Activated T-cell treated with anti-CD3 and anti-CD28 coated beads for 24 hours (primary cell): ENCODE results near the gene RLBP1.

Experiments used
- DNase-seq: peaks from one replicate; pipeline ENCODE4 v3.0.0-alpha.2; 2020; ENCODE audit warnings: low read depth

The RLBP1 gene

DNA sequence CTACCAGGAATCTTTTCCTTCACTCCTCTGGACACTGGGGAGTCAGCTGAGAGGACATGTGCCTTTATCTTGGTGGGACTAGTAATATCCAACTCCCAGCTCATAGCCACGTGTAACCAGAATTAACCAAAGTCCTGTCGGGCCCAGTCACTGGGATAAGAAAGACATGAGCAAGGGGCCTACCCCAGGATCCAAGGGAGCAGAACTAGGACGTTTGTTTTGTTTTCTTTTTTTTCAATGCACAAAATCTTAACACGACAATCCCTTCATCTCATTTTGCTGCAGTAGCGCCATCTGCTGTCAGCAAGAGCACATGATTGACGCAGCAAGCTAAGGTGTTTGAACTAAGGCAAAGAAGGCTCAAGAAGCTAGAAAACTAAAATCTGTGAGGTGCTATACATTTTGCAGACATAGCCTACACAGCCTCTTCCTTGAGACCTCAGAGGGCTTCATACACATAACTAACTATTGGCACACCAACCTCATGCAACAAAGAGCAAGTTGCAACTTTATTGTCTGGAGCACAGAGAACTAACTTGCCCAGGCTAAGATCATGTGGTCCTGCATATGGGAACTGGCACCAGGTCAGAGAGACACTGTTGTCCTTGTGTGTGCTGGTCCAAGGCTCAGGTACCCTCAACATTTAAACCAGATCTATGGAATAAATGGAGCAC, 43.6 kb downstream of the RLBP1 start:
- DNase-seq, result peak; percentile 52

DNA sequence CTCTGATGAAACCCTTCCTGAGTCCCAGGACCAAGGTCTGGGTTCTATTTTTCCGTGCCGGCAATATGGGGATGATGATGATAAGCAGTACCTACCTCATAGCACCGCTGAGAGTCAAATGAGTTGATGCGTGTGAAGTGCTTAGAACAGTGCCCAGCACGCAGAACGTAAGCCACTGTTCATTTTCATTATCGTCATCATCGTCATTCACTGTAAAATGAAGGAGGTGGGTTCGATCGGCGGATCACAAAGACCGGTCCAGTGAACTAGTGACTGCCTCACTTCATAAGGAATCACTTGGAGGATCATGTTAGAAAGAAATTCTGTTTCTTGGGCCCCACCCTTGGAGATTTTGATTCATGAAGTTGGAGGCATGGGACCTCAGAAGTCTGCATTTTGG, 44.3 kb downstream of the RLBP1 start:
- no peak for DNase-seq

DNA sequence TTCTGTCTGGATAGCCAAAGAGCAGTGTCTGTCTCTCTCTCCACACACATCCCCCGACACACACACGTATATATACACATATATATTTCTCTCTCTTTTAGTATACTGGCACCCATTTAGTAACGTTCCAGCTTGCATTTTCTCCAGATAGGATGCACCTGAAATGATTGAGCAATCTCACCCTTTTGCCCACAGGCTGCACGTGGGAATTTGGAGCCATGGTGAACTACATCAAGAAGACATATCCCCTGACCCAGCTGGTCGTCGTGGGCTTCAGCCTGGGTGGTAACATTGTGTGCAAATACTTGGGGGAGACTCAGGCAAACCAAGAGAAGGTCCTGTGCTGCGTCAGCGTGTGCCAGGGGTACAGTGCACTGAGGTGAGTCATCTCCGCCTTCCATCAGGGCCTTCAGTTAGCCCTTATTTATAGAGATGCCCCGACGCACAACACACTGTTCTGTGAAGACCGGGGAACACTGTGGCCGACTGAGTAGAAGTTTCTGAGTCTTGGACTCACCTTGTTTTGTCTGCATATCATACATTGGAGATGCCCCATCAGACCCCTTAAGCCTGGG, 45.7 kb downstream of the RLBP1 start:
- no peak for DNase-seq

DNA sequence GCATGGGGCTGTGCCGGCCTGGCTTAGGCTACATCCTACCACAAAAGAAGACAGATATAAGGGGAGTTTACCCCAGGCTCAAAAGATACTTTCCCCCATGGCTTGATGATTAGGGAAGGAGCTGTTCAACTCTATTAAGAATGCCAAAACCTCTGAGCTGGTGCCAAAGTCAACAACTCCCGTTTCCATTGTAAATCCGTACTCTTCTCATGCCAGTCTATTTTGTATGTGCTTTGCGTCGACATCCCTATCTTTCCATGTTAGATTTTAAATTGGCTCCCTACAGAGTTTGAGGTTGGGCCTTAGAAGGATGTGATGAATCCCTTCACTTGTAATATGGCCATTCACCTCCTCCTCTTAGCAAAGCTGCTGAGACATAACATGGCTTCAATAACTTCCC, 46.9 kb downstream of the RLBP1 start:
- DNase-seq, result no peak

DNA sequence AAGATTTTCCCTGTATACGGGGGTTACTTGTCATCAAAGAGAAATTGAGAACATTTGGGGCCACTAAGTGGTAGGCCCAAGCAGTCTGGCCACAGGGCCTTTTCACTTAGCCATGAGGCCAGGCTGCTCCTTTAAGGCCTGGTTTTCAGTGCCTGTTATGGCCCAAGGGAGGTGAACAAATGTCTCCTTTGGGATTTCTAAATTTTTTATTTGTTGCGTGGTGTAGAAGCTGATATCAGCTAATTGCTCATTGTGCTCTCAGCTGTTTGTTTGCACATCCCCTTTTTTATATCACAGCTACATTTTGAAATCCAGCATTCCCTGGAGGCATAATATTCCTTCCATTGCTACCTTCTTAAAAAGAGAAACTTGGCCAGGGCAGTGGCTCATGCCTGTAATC, 48.5 kb downstream of the RLBP1 start:
- no peak for DNase-seq

DNA sequence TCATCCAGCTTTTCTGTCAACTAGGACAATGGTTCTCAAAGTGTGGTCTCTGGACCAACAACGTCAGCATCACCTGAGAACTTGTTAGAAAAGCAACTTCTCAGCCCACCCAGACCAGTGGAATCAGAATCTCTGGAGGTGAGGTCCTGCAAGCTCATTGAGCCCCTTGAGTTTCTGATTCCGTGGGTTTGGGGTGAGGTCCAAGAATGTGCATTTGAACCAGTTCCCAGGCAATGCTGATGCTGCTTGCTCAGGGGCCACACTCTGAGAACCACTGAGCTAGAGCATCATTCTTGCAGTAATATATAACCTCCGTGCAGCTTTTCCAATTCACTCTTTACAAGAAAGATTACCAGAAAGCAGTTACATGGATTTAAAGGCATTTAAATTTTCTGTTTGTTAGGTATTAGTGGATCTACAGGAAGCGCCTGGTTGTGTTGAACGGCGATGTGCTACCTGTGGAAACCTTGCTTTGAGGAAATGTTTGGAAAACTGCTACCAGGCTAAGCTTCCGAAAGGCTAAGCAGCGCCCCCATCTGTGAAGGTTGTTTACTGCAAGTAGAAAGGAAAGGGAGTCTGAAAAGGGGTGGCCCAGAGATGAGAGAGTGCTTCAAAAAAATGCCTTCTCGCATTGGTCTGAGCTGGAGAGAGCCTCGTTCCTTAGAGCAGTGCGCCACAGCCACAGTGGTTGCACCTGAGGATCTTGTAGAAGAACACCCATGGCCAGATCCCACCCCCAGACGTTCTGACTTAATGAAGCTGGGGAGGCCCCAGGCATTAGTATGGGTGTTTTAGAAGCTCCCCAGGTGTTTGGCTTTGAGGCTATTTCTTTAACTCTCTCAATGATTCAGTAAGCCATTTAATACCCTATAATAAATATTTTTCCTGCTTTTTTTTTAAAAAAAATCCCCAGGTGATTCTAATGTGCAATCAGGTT, 50.0 kb downstream of the RLBP1 start:
- DNase-seq, result peak; percentile 20

DNA sequence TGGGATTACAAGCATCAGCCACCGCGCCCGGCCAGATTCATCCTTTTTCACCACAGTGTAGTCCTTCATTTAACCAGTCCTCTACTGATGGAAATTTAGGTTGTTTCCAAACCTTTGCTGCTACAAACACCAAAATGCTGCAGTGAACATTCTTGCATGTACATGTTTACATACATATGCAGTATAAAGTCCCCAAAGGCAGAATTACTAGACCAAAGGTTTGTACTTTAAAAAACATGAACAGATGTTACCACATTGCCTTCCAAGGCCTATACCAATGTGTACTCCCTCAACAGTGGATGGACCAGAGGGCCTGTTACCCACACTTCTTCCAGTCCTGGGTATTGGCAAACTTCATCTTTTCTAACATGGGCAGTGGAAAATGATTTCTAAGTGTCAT, 51.0 kb downstream of the RLBP1 start:
- no peak for DNase-seq

DNA sequence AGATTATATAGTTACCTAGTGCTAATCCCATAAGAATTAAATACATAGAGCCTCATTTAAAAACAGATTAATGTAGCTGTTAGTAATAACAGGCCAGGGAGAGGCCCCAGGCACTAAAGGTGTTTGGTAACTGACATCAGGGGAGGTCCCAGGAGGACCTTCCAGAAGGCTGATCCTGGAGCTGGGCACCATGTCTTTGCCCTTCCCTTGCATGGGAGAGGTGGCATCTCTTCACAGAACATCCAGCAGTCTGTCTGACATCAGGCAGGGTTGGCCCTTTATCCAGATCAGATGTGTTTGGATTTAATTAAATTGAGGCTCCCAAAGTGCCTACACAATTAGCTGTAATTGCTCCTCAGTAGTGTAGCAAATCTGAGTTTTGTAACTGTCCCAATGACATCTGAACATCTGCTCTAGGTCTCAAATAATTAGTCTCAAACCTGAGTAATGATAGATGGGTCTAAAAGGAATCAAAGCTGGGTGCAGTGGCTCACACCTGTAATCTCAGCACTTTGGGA, 53.0 kb downstream of the RLBP1 start:
- DNase-seq, result no peak

DNA sequence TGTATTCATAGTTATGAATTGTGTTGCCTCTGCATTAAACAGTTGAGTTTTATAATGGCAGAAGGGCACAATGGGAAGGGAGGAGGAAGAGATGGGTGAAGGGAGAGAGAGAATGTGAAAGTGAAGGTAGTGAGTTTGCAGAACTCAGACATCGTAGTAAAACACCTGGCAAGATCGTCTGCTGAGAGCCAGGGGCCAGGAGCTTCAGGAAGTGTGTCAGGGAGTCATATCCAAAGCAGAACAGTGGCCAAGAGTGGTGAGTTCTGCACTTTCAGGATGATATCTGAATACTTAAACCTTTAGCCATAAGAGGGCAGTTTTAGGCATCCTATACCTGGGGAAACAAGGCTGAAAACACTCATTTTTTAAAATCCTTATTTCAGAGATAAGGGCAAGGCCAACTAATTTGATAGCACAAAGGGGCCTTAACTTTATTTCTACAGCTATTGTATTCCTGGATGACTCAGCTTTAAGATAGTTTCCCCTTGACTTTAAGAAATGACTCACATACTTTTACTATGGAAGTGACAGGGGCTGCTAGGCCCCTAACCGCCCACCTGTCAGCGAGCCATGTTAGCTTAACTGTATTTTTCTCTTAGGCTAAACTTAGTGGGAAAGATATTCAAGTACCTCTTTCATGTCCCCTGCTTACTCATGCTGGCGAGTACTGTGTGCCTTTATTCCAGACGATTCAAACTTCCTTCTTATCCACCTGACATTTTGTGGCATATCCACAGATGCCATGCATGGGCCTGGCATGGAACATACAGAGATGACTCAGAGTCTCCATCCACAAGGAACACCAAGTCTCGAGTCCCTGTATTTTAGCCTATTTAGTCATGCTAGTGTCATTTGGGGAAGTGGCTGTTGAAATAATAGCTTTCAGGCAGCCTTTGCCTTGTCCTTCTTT, 53.9 kb downstream of the RLBP1 start:
- DNase-seq, result peak; percentile 64

DNA sequence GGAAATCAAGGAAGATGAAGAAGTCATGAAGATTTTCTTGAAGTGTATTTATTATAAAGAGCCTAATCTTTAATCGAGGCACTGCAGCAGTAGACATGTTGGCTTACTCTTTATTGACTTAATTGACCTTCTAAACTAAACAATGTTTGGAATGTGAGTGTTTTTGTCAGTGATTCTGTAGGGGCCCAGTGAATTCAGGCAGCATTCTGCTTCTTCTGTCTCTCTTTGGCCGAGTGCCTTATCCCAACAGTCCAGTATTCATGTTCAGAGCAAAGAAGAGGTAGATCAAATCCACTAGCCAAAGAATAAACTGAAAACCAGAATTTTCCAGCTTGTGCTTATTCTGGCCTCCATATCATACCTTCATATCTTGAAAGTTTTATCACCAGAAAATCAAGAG, 55.7 kb downstream of the RLBP1 start:
- no peak for DNase-seq

DNA sequence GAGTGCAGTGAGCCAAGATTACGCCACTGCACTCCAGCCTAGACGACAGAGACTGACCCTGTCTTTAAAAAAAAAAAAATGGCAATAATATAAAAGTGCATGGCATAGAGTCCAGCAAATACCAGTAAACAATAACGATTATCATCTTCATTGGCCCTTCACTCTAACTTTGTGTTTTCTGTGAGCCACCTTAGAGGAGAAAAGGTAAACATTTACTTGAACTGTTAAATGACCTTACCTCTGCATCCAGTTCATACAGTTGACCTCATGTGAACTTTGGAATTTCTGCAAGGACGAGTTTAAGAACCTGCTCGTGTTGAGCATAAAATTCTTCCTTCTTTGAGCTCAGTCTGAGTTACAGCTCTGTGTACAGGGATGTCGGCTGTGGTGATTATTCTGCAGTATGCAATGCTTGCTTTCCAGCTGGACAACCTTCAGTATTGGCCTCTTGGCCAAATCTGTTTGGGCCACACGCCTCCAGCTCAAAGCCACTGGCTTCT, 56.6 kb downstream of the RLBP1 start:
- no peak for DNase-seq

DNA sequence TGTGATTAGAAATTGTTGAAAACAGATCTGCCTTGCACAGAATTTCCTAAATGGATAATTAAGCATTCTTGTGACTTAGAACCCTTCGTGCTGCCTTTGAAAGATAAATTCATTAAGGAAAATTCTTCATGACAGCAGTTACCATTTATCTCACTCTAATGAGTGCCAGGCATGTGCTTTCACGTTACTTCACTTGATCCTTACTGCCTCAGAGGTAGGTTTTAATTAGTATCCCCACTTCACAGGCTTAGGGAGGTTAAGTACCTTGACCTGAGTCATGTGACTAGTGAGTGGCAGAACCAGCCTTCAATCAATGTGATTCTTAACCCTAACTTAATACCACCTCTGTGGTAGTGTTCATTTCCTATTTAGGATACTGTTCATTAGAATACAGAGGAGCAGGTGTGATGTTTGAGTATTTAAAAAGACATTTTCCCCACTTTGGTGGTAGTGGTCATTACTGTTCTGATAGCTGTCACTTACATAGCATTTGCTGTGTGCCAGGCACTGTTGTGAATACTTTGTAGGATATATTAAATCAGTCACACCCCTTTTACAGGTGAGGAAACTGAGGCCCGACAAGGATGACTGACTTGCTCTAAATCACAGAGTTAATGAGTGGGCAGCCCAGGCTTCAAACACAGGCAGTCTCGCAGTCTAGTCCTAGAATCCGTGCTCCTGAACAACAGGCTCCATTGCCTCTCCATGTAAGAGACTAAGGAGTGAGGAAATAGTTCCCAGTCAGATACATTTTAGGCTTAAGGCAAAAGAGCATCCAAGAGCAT, 57.9 kb downstream of the RLBP1 start:
- no peak for DNase-seq

DNA sequence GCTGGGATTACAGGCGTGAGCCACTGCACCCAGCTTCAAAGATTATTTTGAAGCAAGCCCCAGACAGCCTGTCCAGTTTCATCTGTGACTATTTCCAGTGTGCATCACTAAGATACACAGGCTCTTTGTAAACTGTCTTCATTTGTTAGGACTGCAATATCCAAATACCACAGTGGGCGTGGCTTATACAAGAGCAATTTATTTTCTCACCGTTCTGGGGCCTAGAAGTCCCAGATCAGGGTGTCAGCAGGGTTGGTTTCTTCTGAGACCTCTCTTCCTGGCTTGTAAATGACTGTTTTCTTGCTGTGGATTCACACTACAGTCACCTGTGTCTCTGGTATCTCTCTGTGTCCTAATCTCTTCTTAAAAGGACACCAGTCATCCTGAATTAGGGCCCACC, 59.7 kb downstream of the RLBP1 start:
- no peak for DNase-seq
